GM23338 (cell line): ENCODE measurements around the gene PROX1. TPM values are rescaled to one million over a fixed set of nuclear protein-coding genes. Genes with fewer than 3 reads are reported as not detected.

ENCODE experiments used
- ATAC-seq: fragments of 200-7000 bp; cut with Tn5 transposase; 3 replicates; pipeline ENCODE4 v1.9.1; 2020
- DNase-seq: peaks from one replicate; pipeline ENCODE4 v3.0.0-alpha.2; 2015; ENCODE audit warnings: low spot score
- H2AFZ ChIP-seq: fragments of 200-600 bp; sonication (generic); 2 replicates; pipeline ENCODE4 v1.8.0; 2016; ENCODE audit warnings: antibody characterized with exemption, mild to moderate bottlenecking, moderate library complexity
- H3F3A ChIP-seq: fragments of 200-600 bp; sonication (generic); replicated peaks from 2 replicates; pipeline ENCODE4 v1.8.0; 2017; ENCODE audit warnings: antibody characterized with exemption, mixed run types, low read depth
- H3K27ac ChIP-seq: fragments of 200-600 bp; sonication (generic); 2 replicates; pipeline ENCODE4 v1.6.1; 2016; ENCODE audit warnings: low read depth
- H3K27me3 ChIP-seq: fragments of 200-600 bp; sonication (generic); 2 replicates; pipeline ENCODE4 v1.8.0; 2016; ENCODE audit warnings: mild to moderate bottlenecking, mixed run types, moderate library complexity; ENCODE audit not compliant: insufficient read depth
- H3K36me3 ChIP-seq: fragments of 200-600 bp; sonication (generic); 2 replicates; pipeline ENCODE4 v1.8.0; 2016; ENCODE audit warnings: mild to moderate bottlenecking; ENCODE audit not compliant: insufficient read depth
- H3K4me1 ChIP-seq: fragments of 200-600 bp; sonication (generic); 2 replicates; pipeline ENCODE4 v1.8.0; 2016; ENCODE audit warnings: mild to moderate bottlenecking, moderate library complexity; ENCODE audit not compliant: insufficient read depth
- H3K4me2 ChIP-seq: fragments of 200-600 bp; sonication (generic); 2 replicates; pipeline ENCODE4 v1.7.1; 2017; ENCODE audit warnings: mixed run types
- H3K4me3 ChIP-seq: fragments of 200-600 bp; sonication (generic); 2 replicates; pipeline ENCODE4 v1.6.1; 2016; ENCODE audit warnings: mixed run types
- H3K79me2 ChIP-seq: fragments of 200-600 bp; sonication (generic); replicated peaks from 2 replicates; pipeline ENCODE4 v1.8.0; 2017; ENCODE audit warnings: mild to moderate bottlenecking; ENCODE audit not compliant: insufficient read depth
- H3K9me2 ChIP-seq: fragments of 200-600 bp; sonication (generic); 2 replicates; pipeline ENCODE4 v1.8.0; 2017; ENCODE audit not compliant: insufficient read depth
- H4K20me1 ChIP-seq: fragments of 200-600 bp; sonication (generic); replicated peaks from 2 replicates; pipeline ENCODE4 v1.8.0; 2017; ENCODE audit warnings: mild to moderate bottlenecking; ENCODE audit not compliant: insufficient read depth
- H3K27ac Mint-ChIP-seq: 2 replicates; pipeline ENCODE4 v1.8.0; 2020; ENCODE audit warnings: inconsistent platforms, mild to moderate bottlenecking, moderate library complexity, mixed read lengths
- H3K27me3 Mint-ChIP-seq: 3 replicates; pipeline ENCODE4 v1.8.0; 2022; ENCODE audit warnings: low read depth, mild to moderate bottlenecking, moderate library complexity, mixed read lengths, inconsistent platforms; ENCODE audit not compliant: insufficient read depth, poor library complexity
- H3K36me3 Mint-ChIP-seq: 3 replicates; pipeline ENCODE4 v1.8.0; 2021; ENCODE audit warnings: low read depth, mild to moderate bottlenecking, inconsistent platforms, moderate library complexity, mixed read lengths
- H3K4me1 Mint-ChIP-seq: 3 replicates; pipeline ENCODE4 v1.8.0; 2020; ENCODE audit warnings: mild to moderate bottlenecking, inconsistent platforms, mixed read lengths
- H3K4me3 Mint-ChIP-seq: 3 replicates; pipeline ENCODE4 v1.8.0; 2021; ENCODE audit warnings: moderate library complexity, mild to moderate bottlenecking, inconsistent platforms, mixed read lengths
- H3K9me3 Mint-ChIP-seq: 3 replicates; pipeline ENCODE4 v1.8.0; 2020; ENCODE audit warnings: moderate library complexity, mild to moderate bottlenecking, inconsistent platforms, mixed read lengths
- CREB1 ChIP-seq: fragments of 250-450 bp; sonication (Bioruptor Pico); IDR thresholded peaks from 2 replicates; pipeline ENCODE4 v1.5.0; 2020; ENCODE audit warnings: low read depth, mild to moderate bottlenecking, moderate library complexity
- CTCF ChIP-seq, 2 experiments: fragments of 200-600 bp in 1 of 2; sonication (generic) in 1 of 2; conservative IDR thresholded peaks; 2 replicates each; pipeline versions ENCODE4 v1.5.1 to v1.6.1; 2016 to 2017; ENCODE audit warnings: antibody characterized with exemption in 2 of 2, low read depth in 2 of 2, mild to moderate bottlenecking in 2 of 2, moderate library complexity in 1 of 2
- JUNB ChIP-seq: IDR thresholded peaks from one replicate; pipeline ENCODE4 v1.6.1; 2016; ENCODE audit warnings: antibody characterized with exemption; ENCODE audit not compliant: unreplicated experiment
- NANOG ChIP-seq: IDR thresholded peaks from 2 replicates; pipeline ENCODE4 v1.6.1; 2016; ENCODE audit warnings: antibody characterized with exemption, borderline replicate concordance
- POLR2AphosphoS5 ChIP-seq: IDR thresholded peaks from 2 replicates; pipeline ENCODE4 v1.6.1; 2016; ENCODE audit warnings: antibody characterized with exemption, low read depth
- REST ChIP-seq: IDR thresholded peaks from one replicate; pipeline ENCODE4 v1.6.1; 2018; ENCODE audit warnings: antibody characterized with exemption; ENCODE audit not compliant: unreplicated experiment
- STAT1 ChIP-seq: IDR thresholded peaks from one replicate; pipeline ENCODE4 v1.6.1; 2016; ENCODE audit warnings: antibody characterized with exemption; ENCODE audit not compliant: unreplicated experiment
- polyA plus RNA-seq: library from polyadenylated mRNA; unstranded; fragments of >200 nt; fragmentation: Nextera tagmentation; extraction: Ambion mirVana; gene quantifications from 2 replicates; pipeline ENCODE4 v1.2.1, GENCODE V29; 2016
- total RNA-seq: library from RNA; depleted of rRNA; stranded (reverse); fragments of >200 nt; shearing (Covaris generic); gene quantifications from 2 replicates; pipeline ENCODE4 v1.2.3, GENCODE V29; 2014
- TF ChIP-seq, protein P1 (sequence below): fragments of 250-450 bp; sonication (Bioruptor Pico); IDR thresholded peaks from 2 replicates; pipeline ENCODE4 v1.5.0; 2020; ENCODE audit warnings: mild to moderate bottlenecking, moderate library complexity
- TF ChIP-seq, protein P2 (sequence below): IDR thresholded peaks from 2 replicates; pipeline ENCODE4 v1.6.1; 2016; ENCODE audit warnings: antibody characterized with exemption

The PROX1 gene
- total and polyA plus RNA-seq, 2 experiments from 2014 or later: 0.49 to 0.66 TPM

DNA sequence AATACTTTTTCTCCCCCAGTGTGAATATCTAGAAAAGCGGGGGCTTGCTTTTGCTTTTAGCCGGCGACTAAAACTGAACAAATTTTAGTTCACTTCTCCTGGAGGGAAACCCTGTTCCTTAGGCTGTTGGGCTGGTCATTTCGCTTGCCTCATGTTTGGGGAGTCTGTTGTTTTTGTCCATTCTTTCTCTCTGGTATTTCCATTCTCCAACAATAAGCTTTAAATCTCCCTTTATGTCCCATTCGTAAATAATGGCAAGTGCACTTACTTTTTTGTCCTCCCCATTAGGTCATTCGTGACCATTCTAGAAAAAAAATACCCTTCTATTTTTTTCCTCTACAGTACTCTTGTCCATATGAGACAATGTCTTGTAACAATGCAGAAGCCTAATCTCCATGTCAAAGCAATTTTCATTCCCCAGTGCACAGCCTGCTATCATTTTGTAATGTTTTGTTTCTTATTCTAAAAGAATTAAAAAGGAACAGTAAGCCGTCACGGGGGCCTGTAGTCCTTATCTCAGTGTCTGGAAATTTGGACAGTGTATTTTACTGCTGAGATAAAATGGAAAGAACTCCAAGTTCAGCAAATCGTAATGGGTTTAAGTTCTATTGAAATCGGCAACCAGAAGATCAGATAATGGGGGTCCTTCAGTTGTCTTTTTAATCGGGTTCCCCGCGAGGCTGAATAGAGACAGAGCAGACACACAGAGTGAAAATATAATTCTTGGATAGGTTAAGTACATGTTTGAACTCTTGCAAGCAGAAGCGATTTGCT, 21.8 kb downstream of the PROX1 start:
- no peaks in the 10 kb centered on the region for H3K36me3 ChIP-seq
- H3K4me3 ChIP-seq: no peak overlapping the region
- Mint-ChIP-seq H3K4me3 (no peak overlapping the region), H3K27ac (no peak overlapping the region), H3K27me3 (no peaks in the 10 kb centered on the region), H3K9me3 (no peaks in the 10 kb centered on the region), H3K4me1 (peaks cover 3% of the 10 kb centered on the region; the same call in 2 of the 3 replicates), H3K36me3 (no peaks in the 10 kb centered on the region)
- no peaks in the 10 kb centered on the region for H3K79me2 ChIP-seq
- H4K20me1 ChIP-seq: no peaks in the 10 kb centered on the region
- no peak overlapping the region for H3K27ac ChIP-seq
- H2AFZ ChIP-seq: no peak overlapping the region
- H3K4me2 ChIP-seq: no peak overlapping the region
- H3F3A ChIP-seq: no peaks in the 10 kb centered on the region
- 0 out of 2 replicates have a peak, but pooled peaks cover 11% of the 10 kb centered on the region for H3K9me2 ChIP-seq
- no peak for ATAC-seq
- no peaks in the 10 kb centered on the region for H3K4me1 ChIP-seq
- H3K27me3 ChIP-seq: no peaks in the 10 kb centered on the region
- no peak for DNase-seq
- no peak for TF ChIP-seq NANOG
- no peak for TF ChIP-seq POLR2AphosphoS5
- no peak for TF ChIP-seq JUNB
- TF ChIP-seq CTCF (conservative IDR thresholded peaks at IDR 0.05; ENCODE audit: low read depth in 2 of 2): no peak
- TF ChIP-seq, protein P1, sequence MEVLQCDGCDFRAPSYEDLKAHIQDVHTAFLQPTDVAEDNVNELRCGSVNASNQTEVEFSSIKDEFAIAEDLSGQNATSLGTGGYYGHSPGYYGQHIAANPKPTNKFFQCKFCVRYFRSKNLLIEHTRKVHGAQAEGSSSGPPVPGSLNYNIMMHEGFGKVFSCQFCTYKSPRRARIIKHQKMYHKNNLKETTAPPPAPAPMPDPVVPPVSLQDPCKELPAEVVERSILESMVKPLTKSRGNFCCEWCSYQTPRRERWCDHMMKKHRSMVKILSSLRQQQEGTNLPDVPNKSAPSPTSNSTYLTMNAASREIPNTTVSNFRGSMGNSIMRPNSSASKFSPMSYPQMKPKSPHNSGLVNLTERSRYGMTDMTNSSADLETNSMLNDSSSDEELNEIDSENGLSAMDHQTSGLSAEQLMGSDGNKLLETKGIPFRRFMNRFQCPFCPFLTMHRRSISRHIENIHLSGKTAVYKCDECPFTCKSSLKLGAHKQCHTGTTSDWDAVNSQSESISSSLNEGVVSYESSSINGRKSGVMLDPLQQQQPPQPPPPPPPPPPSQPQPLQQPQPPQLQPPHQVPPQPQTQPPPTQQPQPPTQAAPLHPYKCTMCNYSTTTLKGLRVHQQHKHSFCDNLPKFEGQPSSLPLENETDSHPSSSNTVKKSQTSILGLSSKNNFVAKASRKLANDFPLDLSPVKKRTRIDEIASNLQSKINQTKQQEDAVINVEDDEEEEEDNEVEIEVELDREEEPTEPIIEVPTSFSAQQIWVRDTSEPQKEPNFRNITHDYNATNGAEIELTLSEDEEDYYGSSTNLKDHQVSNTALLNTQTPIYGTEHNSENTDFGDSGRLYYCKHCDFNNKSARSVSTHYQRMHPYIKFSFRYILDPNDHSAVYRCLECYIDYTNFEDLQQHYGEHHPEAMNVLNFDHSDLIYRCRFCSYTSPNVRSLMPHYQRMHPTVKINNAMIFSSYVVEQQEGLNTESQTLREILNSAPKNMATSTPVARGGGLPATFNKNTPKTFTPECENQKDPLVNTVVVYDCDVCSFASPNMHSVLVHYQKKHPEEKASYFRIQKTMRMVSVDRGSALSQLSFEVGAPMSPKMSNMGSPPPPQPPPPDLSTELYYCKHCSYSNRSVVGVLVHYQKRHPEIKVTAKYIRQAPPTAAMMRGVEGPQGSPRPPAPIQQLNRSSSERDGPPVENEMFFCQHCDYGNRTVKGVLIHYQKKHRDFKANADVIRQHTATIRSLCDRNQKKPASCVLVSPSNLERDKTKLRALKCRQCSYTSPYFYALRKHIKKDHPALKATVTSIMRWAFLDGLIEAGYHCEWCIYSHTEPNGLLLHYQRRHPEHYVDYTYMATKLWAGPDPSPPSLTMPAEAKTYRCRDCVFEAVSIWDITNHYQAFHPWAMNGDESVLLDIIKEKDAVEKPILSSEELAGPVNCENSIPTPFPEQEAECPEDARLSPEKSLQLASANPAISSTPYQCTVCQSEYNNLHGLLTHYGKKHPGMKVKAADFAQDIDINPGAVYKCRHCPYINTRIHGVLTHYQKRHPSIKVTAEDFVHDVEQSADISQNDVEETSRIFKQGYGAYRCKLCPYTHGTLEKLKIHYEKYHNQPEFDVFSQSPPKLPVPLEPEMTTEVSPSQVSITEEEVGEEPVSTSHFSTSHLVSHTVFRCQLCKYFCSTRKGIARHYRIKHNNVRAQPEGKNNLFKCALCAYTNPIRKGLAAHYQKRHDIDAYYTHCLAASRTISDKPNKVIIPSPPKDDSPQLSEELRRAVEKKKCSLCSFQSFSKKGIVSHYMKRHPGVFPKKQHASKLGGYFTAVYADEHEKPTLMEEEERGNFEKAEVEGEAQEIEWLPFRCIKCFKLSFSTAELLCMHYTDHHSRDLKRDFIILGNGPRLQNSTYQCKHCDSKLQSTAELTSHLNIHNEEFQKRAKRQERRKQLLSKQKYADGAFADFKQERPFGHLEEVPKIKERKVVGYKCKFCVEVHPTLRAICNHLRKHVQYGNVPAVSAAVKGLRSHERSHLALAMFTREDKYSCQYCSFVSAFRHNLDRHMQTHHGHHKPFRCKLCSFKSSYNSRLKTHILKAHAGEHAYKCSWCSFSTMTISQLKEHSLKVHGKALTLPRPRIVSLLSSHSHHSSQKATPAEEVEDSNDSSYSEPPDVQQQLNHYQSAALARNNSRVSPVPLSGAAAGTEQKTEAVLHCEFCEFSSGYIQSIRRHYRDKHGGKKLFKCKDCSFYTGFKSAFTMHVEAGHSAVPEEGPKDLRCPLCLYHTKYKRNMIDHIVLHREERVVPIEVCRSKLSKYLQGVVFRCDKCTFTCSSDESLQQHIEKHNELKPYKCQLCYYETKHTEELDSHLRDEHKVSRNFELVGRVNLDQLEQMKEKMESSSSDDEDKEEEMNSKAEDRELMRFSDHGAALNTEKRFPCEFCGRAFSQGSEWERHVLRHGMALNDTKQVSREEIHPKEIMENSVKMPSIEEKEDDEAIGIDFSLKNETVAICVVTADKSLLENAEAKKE (CRISPR knock-in tag): no peak
- no peak for TF ChIP-seq CREB1 (CRISPR knock-in tag)
- TF ChIP-seq, protein P2, sequence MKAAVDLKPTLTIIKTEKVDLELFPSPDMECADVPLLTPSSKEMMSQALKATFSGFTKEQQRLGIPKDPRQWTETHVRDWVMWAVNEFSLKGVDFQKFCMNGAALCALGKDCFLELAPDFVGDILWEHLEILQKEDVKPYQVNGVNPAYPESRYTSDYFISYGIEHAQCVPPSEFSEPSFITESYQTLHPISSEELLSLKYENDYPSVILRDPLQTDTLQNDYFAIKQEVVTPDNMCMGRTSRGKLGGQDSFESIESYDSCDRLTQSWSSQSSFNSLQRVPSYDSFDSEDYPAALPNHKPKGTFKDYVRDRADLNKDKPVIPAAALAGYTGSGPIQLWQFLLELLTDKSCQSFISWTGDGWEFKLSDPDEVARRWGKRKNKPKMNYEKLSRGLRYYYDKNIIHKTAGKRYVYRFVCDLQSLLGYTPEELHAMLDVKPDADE: no peak
- no peak for TF ChIP-seq REST
- no peak for TF ChIP-seq STAT1
